T-helper 17 cell (primary cell): ENCODE data around the gene BRINP1. TPM values are rescaled to one million over a fixed set of nuclear protein-coding genes. Genes with fewer than 3 reads are reported as not detected.

ENCODE experiments used
- ATAC-seq: fragments of 150-1000 bp; cut with Tn5 transposase; 2 replicates; pipeline ENCODE4 v1.10.0; 2021; ENCODE audit warnings: mild to moderate bottlenecking, moderate library complexity
- DNase-seq, 3 donors: peaks; one replicate each; pipeline versions ENCODE4 v3.0.0 to v3.0.0-alpha.2; 2020 to 2021
- H3K9me3 ChIP-seq: one replicate; pipeline ENCODE4 v1.7.0; 2013; ENCODE audit warnings: low read length, mild to moderate bottlenecking; ENCODE audit not compliant: control insufficient read depth, poor library complexity, severe bottlenecking
- H3K27ac Mint-ChIP-seq: one replicate; pipeline ENCODE4 v1.8.0; 2022; ENCODE audit warnings: mild to moderate bottlenecking, moderate library complexity, mixed read lengths
- H3K27me3 Mint-ChIP-seq: one replicate; pipeline ENCODE4 v1.8.0; 2022; ENCODE audit warnings: mixed read lengths
- H3K36me3 Mint-ChIP-seq: one replicate; pipeline ENCODE4 v1.8.0; 2022; ENCODE audit warnings: low read depth, mixed read lengths
- H3K4me1 Mint-ChIP-seq: one replicate; pipeline ENCODE4 v1.8.0; 2022; ENCODE audit warnings: mild to moderate bottlenecking, mixed read lengths
- H3K4me3 Mint-ChIP-seq: one replicate; pipeline ENCODE4 v1.8.0; 2022; ENCODE audit warnings: mild to moderate bottlenecking, moderate library complexity, mixed read lengths
- total RNA-seq, 4 donors: library from RNA in 2 of 4; stranded (reverse) in 2 of 4; gene quantifications; one replicate each; pipeline ENCODE4 v1.2.3 and lab custom pipeline; 2022 to 2026

The BRINP1 gene
- total RNA-seq, 2 donors from 2014 or later = not detected

DNA sequence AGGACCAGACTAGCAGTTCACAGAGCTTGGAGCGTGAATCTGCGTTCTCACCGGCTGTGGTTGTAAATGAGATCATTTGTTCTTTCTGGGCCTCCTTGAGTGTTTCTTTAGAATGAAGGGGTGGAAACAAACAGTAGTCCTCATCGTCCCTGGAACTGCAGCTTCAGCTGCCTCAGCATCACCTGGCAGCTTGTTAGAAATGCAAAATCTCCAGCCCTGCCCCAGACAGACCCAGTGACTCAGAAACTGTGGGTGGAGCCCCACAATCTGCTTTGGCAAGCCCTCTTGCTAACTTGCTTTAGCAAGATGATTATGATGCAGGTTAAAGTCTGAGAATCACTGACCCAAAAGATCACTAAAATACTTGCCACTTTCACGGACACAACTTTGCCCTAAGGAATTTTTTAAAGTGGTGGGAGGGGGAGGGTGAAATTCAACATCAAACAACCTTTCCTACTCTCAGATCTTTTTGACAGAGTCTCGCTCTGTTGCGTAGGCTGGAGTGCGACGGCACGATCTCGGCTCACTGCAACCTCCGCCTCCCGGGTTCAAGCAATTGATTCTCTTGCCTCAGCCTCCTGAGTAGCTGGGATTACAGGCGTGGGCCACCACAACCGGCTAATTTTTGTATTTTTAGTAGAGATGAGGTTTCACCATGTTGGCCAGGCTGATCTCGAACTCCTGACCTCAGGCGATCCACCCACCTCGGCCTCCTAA is 86.0 kb downstream of the BRINP1 start:
- ATAC-seq = no peak
- Mint-ChIP-seq H3K4me3 (no peak overlapping the region), H3K36me3 (no peaks in the 10 kb centered on the region)

DNA sequence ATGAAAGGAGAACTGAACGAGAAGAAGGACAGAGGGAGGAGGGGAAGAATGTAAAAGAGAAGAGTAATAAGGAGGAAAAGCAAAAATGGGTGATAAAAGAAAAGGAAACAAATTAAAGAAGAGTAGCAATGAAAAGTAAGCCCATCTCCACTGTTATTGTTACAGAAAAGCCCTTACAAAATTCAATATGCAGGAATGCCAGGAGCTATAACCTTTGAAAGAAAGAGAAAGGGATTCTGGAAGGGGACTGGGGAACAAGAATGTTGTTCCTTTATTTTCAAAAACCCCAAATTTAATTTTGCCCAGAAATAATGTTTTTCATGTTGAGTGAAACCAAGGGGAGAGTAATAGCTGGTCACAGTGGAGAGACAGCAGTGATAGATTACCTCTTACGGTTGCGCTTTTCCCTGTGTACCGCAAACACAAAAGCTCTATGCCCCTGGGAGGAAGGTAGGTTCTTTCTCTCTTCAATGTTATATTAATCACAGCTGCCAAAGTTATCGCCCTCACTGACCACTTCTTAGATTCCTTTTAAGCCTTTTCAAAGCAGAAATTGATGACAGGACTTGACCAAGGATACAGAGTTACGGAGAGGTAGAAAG is 86.7 kb downstream of the BRINP1 start:
- Mint-ChIP-seq H3K27ac (no peak overlapping the region), H3K4me1 (no peaks in the 10 kb centered on the region), H3K4me3 (no peak overlapping the region), H3K27me3 (peaks cover 11% of the 10 kb centered on the region), H3K36me3 (no peaks in the 10 kb centered on the region)
- no peaks in the 10 kb centered on the region for H3K9me3 ChIP-seq
- DNase-seq (no peak), ATAC-seq (no peak)

More for the DNA sequence above, 86.0 kb downstream of the BRINP1 start:
- Mint-ChIP-seq H3K4me1 (no peaks in the 10 kb centered on the region), H3K27me3 (peaks cover 7% of the 10 kb centered on the region), H3K27ac (no peak overlapping the region)
- no peaks in the 10 kb centered on the region for H3K9me3 ChIP-seq
- no peak for DNase-seq

DNA sequence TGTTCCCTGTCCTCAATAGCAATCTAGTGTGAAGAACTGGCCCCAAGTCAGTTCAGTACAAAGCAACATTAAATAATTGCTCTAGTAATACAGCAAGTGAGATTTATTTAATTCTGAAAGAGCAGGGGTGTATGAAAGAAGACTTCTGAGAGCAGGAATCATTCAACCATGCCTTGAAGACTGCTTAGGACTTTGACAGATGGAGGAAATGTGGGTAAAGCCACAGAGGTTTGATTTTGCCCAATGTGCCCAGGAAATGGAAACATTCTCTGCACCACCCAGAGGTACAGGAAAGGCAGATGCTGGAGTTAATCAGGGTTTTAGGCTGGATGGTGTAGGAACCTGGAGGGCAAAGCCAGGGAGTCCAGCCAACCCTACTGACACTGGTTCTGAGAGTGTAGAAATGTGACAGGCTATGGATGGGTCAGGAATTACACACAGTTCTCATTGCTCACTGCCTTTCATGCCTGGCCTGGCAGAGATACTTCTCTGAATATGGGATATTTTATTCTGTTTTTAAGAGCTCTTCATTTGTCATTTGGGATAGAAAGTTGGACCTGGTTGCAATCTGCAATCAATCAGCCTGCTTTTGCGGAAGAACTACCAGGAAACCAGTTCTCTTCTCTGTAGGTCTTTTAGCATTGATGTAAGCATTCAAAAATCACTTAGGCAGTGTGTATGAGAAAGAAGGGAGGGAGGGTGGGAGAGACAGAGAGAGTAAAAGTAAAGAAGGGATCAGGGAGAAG is 88.3 kb downstream of the BRINP1 start:
- Mint-ChIP-seq H3K36me3 (no peaks in the 10 kb centered on the region), H3K4me3 (no peak overlapping the region), H3K27ac (no peak overlapping the region), H3K4me1 (no peaks in the 10 kb centered on the region), H3K27me3 (peaks cover 11% of the 10 kb centered on the region)
- DNase-seq = no peak
- no peaks in the 10 kb centered on the region for H3K9me3 ChIP-seq
- ATAC-seq = no peak

DNA sequence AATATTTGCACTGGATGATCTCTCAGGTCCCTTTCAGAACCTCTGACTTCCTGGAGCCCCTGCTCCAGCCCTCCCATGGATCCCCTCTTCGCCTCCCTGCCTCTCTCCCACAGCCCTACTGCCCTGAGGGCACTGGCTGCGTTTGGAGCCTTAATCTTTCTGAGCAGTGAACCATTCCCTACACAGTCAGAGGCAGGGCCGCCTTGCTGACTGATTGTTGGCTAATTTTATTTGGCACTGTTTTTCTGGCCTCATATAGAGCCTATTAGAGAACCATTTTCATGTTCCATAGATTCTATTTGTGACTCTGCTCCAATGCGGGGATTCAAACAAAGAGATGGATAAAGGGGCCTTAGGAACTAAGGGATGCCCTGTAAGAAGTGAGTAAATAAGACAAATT is 91.1 kb downstream of the BRINP1 start:
- DNase-seq = no peak
- no peaks in the 10 kb centered on the region for H3K4me1 Mint-ChIP-seq
- H3K36me3 Mint-ChIP-seq = no peaks in the 10 kb centered on the region
- H3K9me3 ChIP-seq = no peaks in the 10 kb centered on the region
- no peak overlapping the region for H3K4me3 Mint-ChIP-seq
- H3K27me3 Mint-ChIP-seq = peaks cover 5% of the 10 kb centered on the region
- no peak overlapping the region for H3K27ac Mint-ChIP-seq
- no peak for ATAC-seq

DNA sequence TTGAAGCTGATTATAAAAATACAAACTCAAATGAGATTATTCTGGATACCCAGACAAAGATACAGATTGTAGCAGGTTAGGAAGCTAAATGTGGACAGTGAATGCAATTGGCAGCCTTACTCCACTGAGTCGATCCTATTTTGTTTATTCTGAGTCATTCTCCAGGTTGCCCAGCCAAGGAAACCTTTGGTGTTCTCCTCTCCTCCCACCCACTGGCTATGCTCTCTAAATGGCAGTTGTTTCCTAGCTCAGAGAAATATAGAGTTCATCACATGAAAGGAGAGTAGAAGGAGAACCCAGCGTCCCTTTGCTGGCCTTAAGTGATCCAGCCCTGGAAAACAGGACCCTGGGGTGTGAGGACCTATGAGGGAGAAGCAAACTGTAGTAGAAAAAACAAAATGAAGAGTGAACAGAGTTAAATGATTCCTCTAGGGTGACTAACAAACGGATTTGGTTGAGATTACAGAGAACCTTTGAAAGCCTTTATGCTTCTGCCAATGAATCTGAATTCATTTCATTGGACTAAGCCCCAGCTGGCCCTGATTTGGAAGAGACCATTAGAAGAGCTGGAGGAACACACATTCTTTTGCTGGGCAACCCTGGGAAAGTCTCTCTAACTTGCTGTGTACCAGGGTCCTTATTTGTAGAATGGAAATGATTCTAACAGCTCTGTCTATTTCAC is 95.1 kb downstream of the BRINP1 start:
- H3K9me3 ChIP-seq = no peaks in the 10 kb centered on the region
- no peak overlapping the region for H3K27ac Mint-ChIP-seq
- peaks cover 5% of the 10 kb centered on the region for H3K27me3 Mint-ChIP-seq
- H3K4me3 Mint-ChIP-seq = no peak overlapping the region
- H3K4me1 Mint-ChIP-seq = no peaks in the 10 kb centered on the region
- ATAC-seq = no peak
- no peak for DNase-seq
- H3K36me3 Mint-ChIP-seq = no peaks in the 10 kb centered on the region

DNA sequence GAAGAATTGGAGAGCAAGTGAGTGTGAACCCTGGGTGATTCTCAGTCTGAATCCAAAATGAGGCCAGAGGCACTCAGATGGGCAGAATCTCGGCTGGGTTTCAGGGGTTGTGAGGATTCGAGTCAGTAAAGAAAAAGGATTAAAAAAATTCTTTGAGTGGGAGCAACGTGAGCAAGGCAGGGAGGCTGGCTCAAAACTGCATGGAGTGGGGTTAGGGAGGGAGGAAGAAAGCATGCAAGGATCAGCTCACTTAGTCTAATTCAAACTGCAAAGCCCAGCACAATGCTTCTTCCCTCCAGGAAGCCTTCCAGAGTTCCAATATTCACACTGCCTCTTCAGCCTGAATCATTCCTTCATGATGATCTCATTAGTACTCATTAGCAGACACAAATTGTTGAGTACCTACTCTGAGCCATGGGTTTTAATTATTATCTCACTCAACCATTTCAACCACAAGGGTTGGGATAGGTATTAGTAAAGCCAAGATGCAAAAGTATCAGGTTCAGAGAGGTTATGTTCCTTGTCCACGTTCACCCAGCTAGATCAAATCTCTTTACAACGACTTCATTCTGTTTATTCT is 95.8 kb downstream of the BRINP1 start:
- H3K4me3 Mint-ChIP-seq = no peak overlapping the region
- H3K27me3 Mint-ChIP-seq = peaks cover 5% of the 10 kb centered on the region
- no peaks in the 10 kb centered on the region for H3K4me1 Mint-ChIP-seq
- no peak overlapping the region for H3K27ac Mint-ChIP-seq
- DNase-seq (no peak), ATAC-seq (no peak)
- no peaks in the 10 kb centered on the region for H3K36me3 Mint-ChIP-seq
- H3K9me3 ChIP-seq = no peaks in the 10 kb centered on the region

DNA sequence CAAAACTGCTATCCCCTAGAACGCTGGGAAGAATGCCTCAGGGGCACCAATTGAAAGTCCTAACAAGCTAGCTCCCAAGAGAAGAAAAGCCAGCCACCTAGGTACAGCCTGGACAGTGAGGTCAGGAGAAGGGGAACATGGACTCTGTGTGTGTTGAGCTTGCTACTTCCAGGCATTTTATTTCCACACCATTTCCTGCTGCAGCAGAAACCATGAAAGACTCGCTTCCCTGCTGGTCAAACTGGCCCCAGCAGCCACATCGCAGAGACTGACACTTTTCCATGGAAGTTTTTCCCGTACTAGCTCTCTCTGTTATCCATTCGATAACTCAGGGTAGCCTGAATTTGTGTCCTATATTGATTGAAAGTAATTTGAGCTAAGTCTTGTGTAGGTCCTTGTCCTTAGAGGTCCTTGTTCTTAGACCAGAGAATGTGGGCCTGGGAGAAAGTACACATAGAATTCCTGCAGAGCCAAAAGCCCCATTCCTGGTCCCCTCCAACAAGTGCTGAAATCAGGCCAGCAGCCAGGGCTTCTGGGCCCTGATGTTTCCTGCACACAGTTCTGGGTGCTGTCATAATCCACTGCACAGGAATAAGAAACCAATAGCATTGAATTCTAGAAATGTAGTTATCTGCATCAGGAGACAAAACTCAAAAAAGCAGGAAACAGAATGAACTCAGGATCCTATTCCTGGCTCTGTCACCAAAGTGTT is 96.6 kb downstream of the BRINP1 start:
- H3K27ac Mint-ChIP-seq = no peak overlapping the region
- H3K4me3 Mint-ChIP-seq = no peak overlapping the region
- no peak for DNase-seq
- no peak for ATAC-seq
- no peaks in the 10 kb centered on the region for H3K4me1 Mint-ChIP-seq
- H3K27me3 Mint-ChIP-seq = no peaks in the 10 kb centered on the region
- no peaks in the 10 kb centered on the region for H3K36me3 Mint-ChIP-seq
- no peaks in the 10 kb centered on the region for H3K9me3 ChIP-seq

GRCh38 chr9:119268985-119269384 is 100.2 kb downstream of the BRINP1 start:
- no peaks in the 10 kb centered on the region for H3K9me3 ChIP-seq
- H3K36me3 Mint-ChIP-seq = peaks cover 2% of the 10 kb centered on the region
- no peak overlapping the region for H3K4me3 Mint-ChIP-seq
- DNase-seq = no peak
- H3K4me1 Mint-ChIP-seq = no peaks in the 10 kb centered on the region
- H3K27ac Mint-ChIP-seq = no peak overlapping the region
- no peak for ATAC-seq
- H3K27me3 Mint-ChIP-seq = no peaks in the 10 kb centered on the region

DNA sequence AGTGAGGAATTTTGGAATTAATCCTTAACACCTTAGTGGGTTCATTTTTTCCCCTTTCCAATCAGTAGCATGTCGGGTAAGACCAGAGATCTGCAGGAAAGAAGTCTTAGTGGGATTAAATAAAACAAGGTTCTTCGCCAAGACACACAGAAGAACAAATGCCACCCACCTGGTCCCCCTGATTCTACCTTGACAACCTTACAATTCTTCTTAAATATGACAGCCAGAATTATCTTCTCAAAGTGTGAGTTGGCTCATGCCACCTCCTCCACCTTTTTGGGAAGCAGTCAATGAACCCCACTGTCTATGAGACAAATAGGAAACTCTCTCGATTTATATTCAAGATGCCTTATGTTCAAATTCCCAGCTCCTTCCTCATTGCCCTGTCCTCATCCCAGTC is 105.1 kb downstream of the BRINP1 start:
- no peak for DNase-seq
- H3K9me3 ChIP-seq = no peaks in the 10 kb centered on the region
- no peak overlapping the region for H3K27ac Mint-ChIP-seq
- H3K27me3 Mint-ChIP-seq = no peaks in the 10 kb centered on the region
- no peaks in the 10 kb centered on the region for H3K4me1 Mint-ChIP-seq
- no peak for ATAC-seq
- H3K36me3 Mint-ChIP-seq = peaks cover 2% of the 10 kb centered on the region
- no peak overlapping the region for H3K4me3 Mint-ChIP-seq

DNA sequence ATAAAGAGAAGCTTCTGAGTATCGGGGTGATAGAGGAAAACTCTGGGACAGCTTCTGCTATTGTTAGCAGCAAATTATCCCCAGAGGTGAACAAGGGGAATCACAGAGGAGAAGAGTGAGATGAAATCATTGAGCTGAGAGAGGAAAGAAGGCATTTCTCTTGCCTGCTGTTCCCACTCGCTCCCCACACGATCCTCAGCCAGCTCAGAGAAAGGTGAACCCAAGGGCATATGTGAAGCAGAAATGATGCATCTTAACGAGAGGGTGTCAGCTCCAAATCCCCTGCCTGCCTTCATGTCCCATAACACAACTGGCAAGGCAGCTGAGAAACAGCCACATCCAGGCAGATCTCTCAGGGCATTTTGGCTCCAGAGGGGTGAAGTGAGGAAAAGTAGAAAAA is 111.6 kb downstream of the BRINP1 start:
- no peaks in the 10 kb centered on the region for H3K27me3 Mint-ChIP-seq

DNA sequence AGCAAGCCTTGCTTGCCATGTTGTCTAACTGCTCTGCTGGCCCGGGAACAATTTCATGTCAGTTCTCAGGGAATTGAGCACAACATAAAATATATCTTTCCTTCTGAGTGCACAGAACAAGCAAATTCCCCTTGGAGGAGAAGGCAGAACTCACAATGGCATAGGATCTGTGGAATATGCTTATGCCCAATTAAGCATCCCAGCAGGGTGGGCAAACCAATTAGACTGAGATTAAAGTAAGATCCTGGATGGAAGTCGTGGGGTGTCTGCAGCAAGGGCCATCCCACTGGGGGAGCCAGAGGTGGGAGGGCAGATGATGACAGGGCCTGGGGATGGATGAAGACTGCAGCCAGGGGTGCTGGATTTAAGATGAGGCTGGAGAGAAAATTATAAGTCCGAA is 114.1 kb downstream of the BRINP1 start:
- Mint-ChIP-seq H3K36me3 (no peaks in the 10 kb centered on the region), H3K27me3 (no peaks in the 10 kb centered on the region), H3K27ac (no peak overlapping the region), H3K4me1 (no peaks in the 10 kb centered on the region), H3K4me3 (no peak overlapping the region)
- DNase-seq = no peak
- no peaks in the 10 kb centered on the region for H3K9me3 ChIP-seq
- no peak for ATAC-seq

More for the DNA sequence above, 111.6 kb downstream of the BRINP1 start:
- H3K4me3 Mint-ChIP-seq = no peak overlapping the region
- DNase-seq = no peak
- no peak for ATAC-seq
- no peak overlapping the region for H3K27ac Mint-ChIP-seq
- H3K9me3 ChIP-seq = no peaks in the 10 kb centered on the region
- no peaks in the 10 kb centered on the region for H3K4me1 Mint-ChIP-seq
- no peaks in the 10 kb centered on the region for H3K36me3 Mint-ChIP-seq

- ATAC-seq (no peak), DNase-seq (no peak)
- no peaks in the 10 kb centered on the region for H3K36me3 Mint-ChIP-seq
- no peaks in the 10 kb centered on the region for H3K4me1 Mint-ChIP-seq
- no peaks in the 10 kb centered on the region for H3K9me3 ChIP-seq
- no peak overlapping the region for H3K4me3 Mint-ChIP-seq
- no peaks in the 10 kb centered on the region for H3K27me3 Mint-ChIP-seq
- H3K27ac Mint-ChIP-seq = no peak overlapping the region
These were observed 116.5 kb downstream of the BRINP1 start for GRCh38 chr9:119252671-119253299.
